Glomerular endothelial cell (primary cell): ENCODE results near the gene CD83. TPM values are rescaled to one million over a fixed set of nuclear protein-coding genes. Genes with fewer than 3 reads are reported as not detected.

Source experiments
- DNase-seq: peaks from one replicate; pipeline ENCODE4 v3.0.0-alpha.2; 2011; ENCODE audit warnings: low read depth, low spot score; ENCODE audit errors: extremely low read depth
- total RNA-seq: library from RNA; depleted of rRNA; stranded (reverse); fragments of >200 nt; gene quantifications from 2 replicates; pipeline ENCODE4 v1.2.3, GENCODE V29; 2015

Gene CD83
- total RNA-seq, 1 donor from 2014 or later = 3.2 TPM

DNA sequence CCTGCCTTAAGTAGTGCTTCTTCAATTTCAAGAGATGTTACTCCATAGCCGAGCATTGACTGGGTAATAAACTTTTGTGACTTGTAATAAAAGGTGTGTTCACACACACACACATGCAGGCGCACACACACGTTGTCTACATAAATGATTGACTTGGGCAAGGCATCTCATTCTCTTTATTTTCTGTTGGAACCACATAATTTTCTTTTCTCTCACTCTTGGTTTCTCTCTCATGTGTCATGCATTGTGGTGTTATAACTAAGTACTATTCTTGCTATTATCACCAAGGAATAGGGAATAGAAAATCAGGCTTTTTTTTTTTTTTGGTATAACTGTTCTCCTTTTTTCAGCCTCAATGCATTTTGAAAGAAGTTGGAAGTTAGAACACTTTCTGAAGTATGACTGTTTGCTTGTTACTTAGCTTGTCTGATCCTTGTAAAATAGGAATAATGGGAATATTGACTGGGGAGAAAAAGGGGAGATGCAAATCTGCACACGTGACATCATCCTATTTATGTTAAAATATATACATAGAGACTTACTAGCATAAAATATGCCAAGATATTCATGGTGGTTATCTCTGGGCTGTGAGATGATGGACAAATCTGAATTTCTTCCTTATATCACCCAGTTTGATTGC lies 26.1 kb upstream of the CD83 start:
- DNase-seq = no peak

DNA sequence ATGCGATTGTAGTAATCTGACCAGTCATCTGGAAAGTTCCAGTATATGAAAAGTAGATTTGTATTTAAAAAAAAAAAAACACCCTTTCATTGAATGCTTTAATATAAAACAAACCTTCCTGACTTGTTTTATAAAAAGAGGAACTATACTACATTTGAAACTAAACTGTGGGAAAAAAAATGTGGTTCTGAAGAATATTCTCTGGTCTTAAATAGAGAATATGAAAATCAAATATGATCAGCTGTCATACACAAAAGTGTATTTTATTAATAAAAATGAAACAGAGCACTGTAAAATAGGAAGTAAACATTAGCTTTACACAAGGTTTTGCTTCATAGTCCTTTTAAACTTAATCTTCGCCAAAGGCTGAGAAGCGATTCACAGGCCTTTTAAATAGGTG lies 25.3 kb upstream of the CD83 start:
- DNase-seq = no peak

DNA sequence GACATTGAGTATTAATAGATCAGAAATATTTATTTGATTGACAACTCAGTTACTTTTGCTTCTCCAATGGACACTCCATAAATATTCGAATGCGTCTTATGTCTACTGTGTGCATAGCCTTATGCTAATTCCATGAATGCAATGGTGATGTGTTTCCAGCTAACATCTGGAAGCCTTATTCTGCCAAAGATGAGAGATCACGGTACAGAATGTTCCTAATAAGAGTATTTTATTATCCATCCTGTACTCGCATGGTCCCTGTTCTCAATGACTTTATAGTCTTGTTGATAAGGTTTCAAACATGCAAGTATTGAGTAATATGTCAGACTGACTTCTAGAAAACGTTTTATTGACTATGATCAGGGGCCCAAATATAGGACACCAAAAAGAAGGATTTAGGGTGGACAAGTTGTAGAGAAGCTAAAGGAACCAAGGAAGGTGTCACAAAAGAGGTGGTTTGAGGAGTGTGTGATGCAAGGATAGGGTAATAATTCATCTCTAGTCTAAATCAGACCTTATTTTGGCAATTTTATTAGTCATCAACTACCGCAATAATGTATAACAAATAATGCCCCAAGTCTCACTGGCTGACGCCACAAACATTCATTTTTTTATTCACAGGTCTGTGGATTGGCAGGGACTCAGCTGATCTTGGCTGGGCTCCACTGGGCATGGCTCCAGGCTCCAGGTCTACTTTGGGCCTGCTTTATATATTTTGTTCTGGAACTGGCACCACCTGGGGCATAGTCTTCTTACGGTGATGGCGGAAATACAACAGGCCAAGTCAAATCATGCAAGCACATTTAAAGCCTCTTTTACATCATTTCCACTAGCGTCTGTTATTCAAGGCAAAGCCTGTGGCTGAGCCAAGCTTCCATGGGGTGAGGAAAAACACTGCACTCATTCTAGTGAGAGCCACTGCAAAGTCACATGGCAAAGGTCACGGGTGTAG lies 24.5 kb upstream of the CD83 start:
- DNase-seq = no peak

DNA sequence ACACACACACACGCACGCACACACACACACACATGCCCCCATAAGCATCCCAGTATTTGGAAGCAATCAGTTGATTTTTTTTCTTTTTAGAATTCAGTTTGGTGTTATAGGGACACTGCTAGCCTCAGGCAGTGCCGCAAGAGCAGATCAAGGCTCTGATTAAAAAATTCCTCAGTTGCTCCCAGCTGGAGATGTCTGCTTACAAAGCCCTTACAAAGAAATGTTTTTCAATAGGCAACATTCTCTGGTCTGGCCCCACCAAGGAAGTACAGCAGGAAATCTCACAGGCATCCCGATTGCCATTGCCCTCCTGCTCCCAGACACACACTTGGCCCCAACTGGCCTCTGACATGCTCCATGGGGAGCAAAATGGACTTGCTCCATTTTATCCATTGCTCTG lies 22.9 kb upstream of the CD83 start:
- no peak for DNase-seq

DNA sequence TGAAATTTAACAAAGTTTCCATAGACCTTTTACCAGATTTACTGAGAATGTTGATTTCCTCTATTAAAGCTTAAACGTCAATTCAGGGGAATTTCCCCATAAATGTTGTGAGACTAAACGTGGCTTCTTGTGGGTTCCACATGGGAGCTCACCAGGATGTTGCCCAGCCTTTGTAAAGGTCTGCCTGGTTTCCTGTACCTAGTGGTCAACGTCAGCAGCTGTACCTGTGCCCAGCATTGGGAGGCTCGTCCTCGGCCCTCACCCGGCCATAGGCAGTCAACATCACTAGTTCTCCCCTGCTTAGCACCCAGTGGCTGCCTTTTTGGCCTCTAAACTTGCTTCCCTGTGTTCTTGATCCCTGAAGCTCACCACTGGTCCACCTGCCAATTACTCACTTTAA lies 22.1 kb upstream of the CD83 start:
- no peak for DNase-seq

DNA sequence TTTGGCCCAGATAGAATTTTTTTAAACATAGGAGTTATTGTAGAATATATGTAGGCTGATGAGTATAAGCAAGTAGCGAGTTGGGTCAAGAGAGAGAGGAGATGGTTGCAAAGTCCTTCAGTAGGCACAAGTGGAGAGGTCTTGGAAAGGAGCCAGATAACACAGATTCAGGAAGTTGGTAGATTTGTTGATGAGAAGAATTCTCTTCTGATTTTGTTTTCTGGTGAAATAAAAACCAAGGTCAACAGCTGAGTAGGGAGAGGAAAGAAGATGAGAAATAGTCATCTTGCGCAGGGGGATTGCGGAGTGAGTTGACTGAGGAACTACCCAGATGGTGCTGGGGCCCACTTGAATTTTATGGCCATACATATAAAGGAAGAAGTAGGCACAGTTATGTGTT lies 17.4 kb upstream of the CD83 start:
- DNase-seq = no peak

DNA sequence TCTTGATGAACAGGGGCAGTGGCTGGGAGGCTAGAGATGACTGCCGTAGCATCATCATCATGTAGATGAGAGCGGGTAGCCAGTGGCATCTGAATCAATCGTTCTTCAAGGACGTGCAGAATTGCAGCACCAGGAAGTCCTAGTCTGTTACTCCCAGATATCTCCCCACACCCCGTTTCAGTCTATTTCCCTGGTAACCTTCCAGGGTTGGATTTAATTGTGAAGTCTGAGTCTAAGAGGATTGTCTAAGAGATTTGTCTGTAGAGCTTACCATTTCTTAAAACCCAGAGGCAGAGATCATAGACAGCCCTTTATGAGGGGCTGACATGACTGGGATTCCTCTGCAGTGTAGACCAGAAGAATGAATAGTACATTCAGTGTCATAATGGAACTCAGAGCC lies 16.6 kb upstream of the CD83 start:
- DNase-seq = no peak

DNA sequence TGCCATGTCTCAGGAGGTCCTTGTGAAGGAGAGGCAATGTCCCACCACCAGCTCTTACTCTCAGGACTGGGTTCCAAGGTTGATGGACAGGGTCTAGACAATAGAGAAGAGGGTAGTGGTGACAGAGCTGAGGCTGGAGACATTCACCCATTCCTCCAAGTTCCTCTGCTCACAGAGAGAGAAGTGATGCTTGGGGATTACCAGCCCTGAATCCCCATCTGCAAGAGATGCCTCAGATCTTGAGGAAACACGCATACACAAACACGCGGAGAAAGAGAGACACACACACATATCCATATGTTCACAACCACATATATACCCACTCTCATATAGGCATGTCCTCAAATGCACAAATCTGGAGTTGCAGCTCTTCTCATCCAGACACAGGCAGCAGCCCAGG lies 15.2 kb upstream of the CD83 start:
- DNase-seq = no peak

DNA sequence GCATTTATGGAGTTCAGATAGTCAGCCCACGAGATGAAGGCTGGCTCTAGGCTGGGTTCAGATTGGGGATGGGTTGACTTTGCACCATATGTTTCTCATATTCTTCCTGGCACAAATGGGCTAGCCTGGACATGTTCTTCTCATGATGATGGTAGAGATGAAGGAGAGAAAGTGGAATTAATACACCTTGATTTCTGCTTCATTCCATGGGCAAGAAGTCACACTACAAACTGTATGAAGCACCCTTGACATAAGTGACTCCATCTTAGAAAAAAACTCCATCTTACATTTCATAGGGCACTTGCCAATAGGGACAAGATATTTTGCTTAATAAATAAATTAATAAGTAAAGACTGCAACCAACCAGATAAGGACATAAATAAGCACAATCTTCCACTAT lies 12.0 kb upstream of the CD83 start:
- DNase-seq = no peak

DNA sequence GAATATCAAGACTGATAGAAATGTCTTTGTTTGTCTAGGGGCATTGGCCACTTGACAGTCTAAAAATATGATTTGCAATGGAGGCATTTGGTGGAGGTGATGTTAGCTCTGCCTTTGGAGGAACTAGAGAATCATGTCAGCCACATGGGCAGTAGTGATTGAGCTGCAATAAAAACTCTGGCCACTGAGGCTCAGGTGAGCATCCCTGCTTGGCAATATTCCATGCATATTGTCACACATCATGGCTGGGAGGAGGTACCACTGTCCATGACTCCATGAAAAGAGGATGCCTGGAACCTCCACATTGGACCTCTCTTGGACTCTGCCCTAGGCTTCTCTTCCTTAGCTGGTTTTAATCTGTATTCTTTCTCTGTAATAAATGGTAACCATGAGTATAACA lies 10.6 kb upstream of the CD83 start:
- DNase-seq = no peak

DNA sequence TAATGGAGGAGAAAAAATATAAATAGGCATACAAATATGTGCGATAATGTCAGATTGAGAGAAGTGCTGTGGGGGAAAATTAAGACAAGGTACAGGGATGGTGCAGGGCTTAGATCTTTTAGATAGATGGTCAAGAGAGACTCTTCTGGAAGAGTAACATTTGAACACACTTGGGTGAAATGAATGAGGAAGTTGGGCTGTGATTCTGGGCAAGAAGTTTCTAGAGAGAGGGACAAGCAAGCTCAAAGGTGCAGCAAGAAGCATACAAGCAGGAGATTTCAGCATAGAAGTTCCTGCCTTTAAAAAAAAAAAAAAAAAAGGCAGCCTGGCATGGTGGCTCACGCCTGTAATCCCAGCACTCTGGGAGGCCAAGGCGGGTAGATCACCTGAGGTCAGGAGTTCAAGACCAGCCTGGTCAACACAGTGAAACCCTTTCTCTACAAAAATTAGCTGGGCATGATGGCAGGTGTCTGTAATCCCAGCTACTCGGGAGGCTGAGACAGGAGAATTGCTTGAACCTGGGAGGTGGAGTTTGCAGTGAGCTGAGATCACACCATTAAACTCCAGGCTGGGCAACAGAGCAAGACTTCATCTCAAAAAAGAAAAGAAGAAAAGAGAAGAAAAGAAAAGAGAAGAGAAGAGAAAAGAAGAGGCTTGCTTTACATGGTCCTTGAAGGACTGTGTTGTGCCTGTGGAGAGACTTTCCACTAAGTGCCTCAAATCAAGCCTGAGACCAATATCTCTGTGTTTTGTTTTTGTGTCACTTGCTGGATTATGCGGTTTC lies 9.7 kb upstream of the CD83 start:
- DNase-seq = no peak

DNA sequence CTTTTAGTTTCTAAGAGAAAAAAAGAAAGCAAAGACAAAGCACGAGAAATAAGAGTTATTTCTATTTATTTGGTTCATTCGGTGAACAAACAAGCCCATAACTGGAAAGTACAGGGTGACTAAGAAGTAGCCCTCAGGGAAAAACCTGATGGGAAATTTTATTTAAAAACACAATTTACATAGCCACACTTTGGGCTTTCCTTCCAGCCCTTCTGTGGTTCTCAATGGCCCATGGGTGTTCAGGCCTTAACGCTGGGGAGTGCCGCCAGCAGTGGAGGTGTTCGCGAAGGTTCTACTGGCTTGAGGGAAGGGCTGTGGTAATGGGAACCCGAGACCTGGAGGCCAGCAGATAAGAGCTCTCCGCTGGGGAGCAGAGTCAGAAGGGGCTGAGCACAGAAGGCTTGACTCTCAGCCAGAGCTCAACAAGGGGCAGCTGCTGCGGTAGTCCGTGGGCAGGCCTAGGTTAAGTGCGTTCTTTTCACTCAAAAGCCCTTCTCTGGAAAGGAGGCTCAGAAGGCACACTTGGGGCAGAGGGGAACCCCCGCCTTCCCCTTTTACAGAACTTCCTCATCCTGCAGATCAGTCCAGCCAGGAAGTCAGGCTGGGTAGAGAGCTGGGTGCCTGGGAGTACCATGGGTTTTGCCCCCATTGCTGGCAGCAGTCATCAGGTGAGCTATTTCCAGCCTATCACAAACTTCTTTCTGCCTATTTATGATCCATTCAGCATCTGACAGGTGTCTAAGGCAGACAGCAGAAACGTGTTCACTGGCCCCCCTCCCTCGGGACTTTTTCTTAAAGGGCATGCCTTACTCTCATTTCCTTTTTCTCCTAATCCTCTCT lies 8.8 kb upstream of the CD83 start:
- no peak for DNase-seq

DNA sequence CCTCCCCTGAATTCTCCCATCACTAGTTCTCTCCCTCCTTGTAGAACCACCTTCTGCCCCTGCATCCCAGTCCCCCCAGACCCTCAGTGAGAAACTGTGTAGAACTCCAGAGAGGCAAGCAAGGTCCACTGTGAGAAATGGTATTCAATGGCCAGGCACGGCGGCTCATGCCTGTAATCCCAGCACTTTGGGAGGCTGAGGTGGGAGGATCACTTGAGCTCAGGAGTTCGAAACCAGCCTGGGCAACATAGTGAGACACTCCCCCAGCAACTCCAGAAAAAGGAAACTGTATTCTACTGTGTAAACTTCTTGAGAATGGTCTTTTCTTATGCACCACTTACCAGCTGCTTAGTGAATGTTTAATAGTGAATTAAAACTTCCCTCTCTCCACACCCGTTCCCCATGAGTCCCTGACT lies 8.2 kb upstream of the CD83 start:
- no peak for DNase-seq

DNA sequence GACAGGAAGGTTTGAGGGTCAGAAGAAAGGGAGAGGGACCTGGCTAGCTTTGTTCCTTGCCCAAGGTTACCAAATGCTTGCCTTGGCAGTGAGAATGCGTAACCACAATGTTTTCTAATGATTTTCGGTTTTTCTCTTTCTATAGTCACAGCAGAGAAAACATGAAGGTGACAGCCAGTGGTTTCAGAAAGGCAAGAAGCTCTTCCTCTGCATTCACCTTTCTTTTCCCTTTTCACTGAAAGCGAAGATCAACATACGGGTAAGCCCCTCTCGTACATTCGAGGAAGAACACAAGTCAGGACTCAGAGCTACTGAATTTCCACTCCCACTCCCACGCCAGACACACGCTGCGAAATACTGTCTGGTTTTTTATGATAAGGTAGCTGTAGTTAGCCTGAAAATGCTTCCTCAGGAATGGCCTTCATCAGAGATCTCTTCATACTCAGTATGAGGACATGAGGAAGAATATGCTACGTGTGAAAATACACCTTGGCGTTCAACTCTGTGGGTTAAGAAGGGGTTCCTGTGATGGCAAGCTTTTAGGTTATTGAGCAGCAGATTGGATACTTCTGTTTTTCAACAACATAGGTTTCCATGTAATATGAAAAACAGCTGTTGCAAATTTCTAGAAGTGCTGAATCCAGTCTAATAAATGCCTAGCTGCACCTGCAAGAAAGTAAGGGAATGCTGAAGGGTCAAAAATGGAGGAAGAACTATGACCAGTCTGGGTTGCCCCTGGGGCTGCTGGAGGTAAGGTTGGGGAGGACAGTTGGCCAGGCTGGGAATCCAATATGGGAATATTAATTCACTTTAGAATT lies 7.4 kb upstream of the CD83 start:
- no peak for DNase-seq

DNA sequence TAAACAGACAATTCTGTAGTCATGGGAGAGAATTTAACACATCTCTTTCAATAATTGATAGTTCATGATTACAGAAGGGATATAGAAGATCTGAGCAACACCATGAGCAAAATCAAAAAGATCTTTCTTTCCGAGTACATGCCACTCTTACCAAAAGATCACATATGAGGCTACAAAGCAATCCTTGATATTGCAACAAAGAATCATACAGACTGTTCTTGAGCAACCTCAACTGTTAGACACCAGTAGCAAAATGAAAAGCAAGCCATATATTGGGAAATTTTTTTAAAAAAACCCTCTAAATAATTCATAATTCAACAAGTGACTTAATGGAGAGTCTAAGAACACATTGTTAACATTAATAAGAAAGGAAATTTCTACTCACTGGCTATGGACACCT lies 3.6 kb upstream of the CD83 start:
- no peak for DNase-seq

DNA sequence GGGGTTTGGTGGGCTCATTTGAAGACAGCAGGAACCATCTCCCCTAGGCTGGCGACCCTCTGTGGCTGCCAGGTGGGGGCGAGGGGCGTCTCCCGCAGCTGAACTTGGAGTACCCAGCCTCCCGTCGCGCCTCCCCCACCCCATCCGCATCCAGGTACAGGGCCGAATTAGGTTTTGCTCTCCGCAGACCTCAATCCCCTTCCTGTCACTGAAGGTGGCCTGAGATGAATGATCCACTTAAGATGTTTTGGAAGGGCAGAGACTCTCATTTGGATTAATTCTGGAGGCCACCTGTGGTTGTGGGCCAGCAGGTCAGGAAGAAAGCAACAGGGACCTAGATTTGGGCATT lies 493 bp downstream of the CD83 start:
- DNase-seq = no peak

DNA sequence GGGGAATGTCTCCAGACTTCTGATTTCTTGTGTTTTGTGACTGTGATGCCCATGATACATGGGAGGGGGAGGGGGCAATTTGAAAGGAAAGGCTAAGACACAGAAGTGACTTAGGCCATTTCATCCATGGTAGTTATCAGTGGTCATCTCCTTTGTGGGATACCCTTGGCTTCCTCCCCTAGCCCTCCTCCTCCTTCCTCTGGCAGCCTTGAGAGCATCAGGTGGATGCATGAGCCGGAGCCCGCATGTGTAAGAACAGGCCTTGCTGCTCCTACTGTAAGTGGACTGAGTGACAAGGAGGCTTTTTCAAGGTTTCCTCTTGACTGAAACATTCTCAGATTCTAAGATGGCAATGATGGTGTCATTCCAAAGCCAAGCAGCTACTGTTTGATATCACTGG lies 874 bp downstream of the CD83 start:
- DNase-seq = no peak

DNA sequence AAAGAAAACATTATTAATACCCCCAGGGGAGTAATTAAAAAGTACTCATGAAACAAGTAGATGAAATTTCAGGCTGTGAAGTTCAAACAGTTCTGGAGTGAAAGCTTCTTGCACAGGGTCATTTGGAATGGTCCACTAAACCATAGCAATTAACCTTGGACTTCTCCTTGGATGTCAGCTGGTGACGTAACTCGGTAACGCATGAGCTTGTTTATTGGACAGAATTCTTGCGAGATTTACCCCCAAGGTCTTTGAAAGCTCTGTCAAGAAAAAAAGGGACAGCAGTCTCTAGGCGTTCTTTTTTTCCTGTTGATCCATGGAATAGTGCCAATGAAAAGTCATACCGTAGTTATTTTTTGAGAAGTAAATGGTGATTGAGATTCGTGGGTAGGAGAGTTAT lies 2.2 kb downstream of the CD83 start:
- no peak for DNase-seq

DNA sequence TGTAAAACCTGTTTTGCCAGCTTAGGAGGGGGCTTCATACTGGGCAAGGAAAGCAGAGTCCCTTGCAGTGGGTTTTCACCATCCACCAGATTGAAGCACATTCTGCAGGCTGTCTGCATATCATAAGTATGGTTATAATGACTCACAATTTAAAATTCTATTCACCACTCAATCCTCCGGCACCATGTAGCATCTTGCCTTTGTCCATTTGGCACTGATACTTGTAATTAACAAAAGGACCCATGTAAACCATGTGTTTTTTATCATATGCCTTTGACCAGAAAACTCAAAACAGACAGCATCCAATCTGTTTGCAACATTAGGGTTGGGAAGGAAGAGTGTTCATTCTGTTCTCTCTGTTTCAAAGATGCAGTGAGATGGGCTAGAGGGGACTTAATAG lies 3.0 kb downstream of the CD83 start:
- no peak for DNase-seq

DNA sequence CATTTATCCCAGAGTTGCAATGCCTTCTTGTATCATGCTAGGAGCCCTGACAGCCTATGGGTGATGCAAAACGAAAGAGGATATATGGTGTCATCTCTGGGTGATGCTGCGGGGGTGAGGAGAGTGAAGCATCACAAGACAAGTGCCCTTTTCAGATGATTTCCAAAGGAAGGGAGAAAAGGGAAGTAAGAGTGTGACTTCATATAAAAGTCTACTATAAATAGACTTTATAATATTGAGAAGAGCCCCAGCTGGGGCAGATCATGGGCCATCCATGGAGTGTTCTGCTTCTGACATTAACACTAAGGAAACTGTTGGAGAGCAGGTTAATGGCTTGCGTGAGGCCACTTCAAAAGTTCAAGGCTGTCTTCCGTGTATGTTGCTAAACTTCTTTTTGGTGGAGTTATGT lies 4.4 kb downstream of the CD83 start:
- no peak for DNase-seq
